GM18505 (cell line): ENCODE results near the gene RALGPS1.

Source experiments
- ATAC-seq: cut with Tn5 transposase; IDR thresholded peaks from one replicate; pipeline ENCODE4 v1.9.1; 2021; ENCODE audit not compliant: unreplicated experiment
- POLR2A ChIP-seq: IDR thresholded peaks from 4 replicates; pipeline ENCODE4 v1.6.1; 2011; ENCODE audit warnings: borderline replicate concordance; ENCODE audit not compliant: insufficient read depth, insufficient read length; ENCODE audit errors: extremely low read depth

The RALGPS1 gene

DNA sequence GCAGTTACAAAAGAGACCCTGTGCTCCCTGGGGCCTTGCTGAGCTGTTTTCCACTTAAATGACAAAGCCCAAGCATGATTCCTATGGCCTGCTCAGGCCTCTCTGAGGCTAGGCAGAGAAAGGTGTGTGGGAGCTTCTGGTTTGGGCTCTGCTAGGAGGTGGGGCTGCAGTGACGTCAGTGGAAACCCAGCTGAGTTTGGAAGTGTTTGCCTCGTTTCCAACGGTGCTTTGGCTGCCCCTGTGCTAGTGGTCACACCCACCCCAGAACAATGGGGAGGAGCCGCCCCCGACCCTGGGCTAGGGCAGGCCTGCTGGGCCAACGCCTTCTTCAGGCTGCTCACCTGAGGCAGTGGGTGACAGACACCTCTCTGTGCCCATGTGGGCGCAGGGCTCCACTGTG is 197.5 kb downstream of the RALGPS1 start:
- TF ChIP-seq POLR2A: no peak

DNA sequence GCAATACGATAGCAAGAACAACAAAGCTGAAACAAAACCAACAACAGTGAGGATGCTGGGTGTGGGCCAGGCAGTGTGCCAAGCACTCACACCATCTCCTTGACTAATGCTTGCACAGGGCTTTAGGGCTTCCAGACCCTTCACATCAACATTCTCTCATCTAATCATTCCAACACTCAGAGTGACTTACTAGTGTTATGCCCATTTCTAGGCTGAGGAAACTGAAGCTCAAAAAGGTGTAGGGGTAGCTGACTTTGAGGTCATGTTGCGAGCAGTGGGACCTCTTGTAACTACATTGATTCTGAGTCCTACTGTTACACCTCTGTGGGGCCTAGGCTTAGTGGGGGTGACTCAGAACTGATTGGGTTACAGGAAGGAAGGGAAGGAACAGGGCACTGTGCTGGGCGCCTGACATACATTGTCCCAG is 198.2 kb downstream of the RALGPS1 start:
- ATAC-seq: no peak
- TF ChIP-seq POLR2A: no peak

More for the DNA sequence above, 197.5 kb downstream of the RALGPS1 start:
- ATAC-seq: no peak

DNA sequence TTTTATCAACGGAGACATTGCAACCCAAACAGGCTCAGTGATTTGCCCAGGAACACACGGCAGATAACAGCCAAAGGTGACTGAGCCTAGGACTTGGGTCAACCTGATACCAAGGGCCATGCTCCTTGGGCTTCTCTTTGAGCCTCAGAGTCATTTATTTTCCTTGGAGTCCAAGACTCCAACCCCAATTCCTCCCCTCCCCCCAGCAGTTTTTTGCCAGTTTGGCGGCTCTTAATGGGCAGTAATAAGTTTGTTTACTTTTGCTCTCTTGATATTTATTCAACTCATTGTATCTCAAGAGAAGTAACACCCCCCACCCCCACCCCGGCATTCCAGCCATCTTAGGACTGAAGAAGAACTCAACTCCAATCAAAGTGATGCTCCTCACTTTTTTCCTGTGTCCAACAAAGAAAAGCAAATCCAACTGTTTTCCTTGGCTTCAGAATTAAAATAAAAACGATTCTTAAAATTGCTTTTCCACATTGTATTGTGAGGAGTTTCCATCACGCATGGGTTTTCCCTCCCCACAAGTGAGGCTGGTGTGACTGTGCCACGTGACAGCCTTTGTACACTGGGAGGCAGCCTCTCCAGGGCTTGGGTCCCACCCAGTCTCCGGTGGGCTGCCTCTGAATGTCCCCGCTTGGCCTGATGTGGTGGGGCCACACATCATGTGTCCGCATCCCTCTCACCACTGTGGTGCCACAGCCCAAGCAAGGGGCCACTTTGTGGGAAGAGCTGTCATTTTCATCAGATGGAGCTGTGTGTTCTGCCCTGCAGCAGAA is 198.8 kb downstream of the RALGPS1 start:
- no peak for ATAC-seq
- TF ChIP-seq POLR2A: no peak

DNA sequence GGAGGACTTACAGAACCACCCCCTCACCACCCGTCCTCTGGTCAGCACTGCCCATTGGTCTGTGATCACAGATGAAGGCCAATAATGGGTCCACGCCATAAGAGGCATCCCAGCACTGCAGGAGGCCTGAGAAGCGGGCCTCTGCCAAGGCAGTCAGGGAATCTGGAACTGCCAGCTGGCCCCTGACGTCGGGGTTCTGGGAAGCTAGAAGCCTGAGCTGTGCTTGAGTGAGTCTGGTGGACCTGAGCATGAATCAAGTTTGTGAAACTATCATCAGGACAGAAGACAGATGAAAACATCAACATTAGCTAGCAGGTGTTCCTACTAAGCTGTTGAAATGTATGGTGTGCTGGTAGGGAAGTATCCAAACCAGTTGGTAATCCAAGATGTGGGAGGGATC is 200.0 kb downstream of the RALGPS1 start:
- no peak for TF ChIP-seq POLR2A
- no peak for ATAC-seq

DNA sequence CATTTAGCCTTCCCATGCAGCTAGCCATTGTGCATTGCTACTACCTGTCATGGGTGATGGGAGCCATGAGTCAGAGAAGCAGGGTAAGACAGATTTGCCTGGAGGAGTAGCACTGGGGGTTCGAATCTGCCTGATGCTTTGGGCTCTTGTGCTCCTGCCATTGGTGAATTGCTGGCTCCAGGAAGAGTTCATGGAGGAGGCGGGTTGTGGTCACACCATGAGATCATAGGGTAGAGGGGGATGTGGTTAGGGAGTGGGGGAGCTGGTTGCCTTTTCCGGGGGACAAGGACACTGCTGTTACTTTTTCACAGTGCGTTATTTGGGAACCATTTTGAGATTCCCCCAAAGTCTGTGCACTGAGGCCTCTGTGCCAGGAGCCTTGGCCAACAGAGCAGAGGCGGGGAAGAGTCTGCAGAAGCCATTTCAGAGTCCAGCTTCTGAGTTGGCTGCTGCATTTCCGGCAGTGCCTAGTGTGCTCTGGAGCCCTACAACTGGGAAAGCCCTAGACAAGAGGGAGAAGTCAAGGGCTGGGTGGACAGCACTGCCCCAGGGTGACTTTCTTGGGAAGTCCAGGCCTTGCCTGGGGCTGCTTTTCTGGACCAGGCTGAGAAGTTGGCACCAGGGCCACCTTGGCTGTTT is 201.6 kb downstream of the RALGPS1 start:
- ATAC-seq: no peak
- TF ChIP-seq POLR2A: no peak

DNA sequence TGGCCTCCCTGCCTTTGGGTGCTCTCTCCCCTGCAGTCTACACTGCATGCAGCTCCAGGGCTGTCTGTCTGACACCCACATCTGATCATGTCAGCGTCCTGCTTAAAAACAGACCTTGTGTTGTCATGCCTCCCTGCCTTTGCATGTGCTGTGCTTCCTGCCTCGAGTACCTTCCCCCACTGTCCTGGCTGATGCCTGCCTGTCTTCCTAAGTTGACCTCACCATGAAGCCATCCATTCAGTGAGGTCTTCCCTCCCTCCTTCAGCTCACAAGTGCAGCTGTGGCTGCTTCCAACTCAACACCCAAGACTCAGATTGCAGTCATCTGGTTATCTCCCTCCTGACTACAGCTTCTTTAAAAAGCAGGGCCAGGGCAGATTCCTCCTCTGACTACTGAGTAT is 202.4 kb downstream of the RALGPS1 start:
- ATAC-seq: no peak
- TF ChIP-seq POLR2A: no peak

DNA sequence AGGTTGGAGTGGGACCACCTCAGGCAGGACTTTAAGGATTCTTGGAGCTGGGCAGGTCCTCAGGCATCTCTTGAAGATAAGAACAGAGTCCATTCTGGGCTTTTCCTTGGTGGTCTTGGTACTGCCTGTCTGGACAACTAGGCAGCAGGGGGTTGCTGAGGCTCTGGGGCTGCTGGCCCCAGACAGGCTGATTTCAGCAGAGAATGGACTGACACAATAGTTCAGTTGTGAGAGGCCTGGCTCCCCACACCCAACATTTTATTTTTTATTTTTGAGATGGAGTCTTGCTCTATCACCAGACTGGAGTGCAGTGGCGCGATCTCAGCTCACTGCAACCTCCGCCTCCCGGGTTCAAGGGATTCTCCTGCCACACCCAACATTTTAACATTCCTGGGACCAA is 203.2 kb downstream of the RALGPS1 start:
- no peak for ATAC-seq
- no peak for TF ChIP-seq POLR2A

DNA sequence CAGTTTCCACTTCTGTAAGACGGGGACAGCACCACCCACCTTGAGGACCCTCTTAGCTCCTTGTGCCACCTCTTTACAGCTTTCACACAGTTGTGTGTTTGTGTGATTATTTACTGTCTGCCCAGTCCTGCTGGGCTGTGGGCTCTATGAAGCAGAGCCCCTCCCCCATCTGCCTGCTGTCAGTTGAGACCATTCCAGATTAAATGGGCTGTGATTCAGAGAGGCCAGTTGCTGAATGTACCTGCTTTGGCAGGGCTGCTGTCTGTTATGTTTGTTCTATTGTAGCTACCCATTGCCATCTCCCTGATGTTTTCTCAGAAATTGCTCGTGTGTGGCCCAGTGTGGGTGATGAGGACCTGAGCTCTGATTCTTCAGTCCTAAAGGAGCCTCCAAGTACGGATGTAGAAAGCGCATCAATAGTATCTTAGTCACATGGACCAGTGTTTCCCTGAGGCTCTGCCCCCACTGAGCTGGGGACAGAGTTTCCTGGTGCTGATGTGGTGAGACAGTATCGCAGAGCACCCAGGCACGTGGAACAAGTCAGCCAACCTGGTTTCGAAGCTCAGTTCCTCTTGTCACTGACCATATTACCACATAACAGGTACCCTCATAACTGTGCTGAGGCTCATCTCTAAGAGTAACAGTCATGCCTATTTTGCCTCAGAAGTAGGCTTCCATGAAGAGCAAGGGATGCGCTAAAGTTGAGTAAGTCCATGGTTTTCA is 204.2 kb downstream of the RALGPS1 start:
- no peak for ATAC-seq
- no peak for TF ChIP-seq POLR2A

DNA sequence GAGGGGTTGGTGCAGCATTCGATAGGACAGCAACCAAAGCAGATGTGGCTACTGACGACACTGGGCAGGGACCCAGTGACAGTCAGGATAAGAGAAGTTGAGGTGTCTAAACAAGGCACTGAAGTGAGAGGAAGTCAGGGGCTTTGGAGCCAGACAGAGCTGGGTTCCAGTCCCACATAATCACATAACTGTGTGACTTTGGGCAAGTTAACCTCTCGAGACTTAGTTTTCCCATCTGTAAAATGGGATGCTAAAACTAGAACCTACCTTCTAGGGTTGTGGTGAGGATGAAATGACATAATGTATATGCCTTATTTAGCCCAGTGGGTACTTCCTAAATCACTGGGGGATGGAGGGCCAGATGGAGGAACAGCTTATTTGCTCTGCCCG is 204.7 kb downstream of the RALGPS1 start:
- no peak for TF ChIP-seq POLR2A
- no peak for ATAC-seq

DNA sequence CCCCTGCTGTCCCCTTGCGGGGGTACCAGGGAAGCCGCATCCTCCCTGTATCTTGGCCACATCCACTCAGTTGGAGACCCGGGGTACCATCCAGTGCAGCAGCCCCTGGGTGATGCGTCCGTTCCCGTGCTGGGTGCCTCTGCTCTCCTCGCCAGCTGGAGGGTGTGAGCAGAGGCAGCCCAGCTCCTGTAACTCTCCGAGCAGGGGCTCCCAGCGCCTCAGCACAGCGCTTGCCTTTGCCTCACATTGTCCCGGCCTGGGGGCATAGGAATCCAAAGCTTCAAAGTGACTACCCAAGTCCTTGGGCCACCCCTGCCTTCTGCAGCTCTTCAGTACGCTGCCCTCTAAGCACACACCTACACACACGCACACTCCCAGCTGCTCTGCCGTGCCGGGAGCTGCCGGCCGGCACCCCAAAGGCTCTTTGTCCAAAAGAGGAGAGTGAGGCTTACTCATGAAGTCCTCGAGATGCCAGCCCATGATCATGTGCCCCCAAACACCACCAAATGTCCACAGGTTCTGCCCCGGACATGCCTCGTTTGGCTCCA is 207.1 kb downstream of the RALGPS1 start:
- no peak for TF ChIP-seq POLR2A
- ATAC-seq: no peak

DNA sequence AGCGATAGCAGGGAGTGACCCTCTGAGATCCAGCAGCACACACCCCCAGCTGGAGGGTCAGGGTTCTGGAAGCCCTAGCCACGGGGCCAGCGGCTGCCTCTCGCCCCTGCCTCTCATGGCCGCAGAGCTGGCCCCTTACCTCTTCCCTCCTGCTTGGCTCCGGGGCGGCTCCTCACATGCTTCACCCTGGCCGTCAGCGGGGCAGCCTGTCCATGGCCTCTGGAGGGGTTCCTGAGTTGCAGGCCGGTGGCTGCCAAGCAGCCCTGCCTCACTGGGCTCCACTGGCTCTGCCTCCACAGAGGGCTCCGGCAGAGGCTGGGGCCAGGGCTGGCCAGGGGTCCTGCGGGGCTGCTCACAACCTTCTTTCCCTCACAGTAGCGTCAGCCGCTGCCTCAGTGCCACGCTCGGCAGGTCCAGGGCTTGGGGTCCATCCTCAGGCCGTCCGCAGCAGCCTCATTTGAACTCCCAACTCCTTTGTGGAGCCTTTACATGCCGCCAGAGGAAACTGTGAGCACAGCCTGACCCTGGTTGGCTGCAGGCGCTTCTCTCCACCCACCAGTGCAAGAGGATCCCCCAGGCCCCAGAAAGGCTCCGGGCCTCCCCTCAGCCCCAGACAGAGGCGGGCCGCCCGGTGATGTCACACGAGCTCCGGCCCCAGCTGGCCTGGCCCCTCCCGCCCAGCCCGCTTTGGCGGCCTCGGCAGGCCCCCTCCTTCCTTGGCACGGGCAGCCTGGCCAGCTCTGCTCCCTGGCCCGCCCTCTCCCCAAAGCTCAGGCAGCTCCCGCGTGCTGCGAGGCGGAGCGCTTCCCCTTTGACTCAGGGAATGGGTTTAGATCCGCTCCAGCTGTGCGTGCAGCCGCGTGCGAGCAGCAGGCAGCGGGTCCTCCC is 207.8 kb downstream of the RALGPS1 start, which contains the start of gene ANGPTL2:
TSS of gene ANGPTL2 (minus strand) at position 460 of the 888 bp plus-strand sequence. CDS start 13,904 bp downstream, outside the sequence.
- peak; percentile 44 for ATAC-seq
- no peak for TF ChIP-seq POLR2A

DNA sequence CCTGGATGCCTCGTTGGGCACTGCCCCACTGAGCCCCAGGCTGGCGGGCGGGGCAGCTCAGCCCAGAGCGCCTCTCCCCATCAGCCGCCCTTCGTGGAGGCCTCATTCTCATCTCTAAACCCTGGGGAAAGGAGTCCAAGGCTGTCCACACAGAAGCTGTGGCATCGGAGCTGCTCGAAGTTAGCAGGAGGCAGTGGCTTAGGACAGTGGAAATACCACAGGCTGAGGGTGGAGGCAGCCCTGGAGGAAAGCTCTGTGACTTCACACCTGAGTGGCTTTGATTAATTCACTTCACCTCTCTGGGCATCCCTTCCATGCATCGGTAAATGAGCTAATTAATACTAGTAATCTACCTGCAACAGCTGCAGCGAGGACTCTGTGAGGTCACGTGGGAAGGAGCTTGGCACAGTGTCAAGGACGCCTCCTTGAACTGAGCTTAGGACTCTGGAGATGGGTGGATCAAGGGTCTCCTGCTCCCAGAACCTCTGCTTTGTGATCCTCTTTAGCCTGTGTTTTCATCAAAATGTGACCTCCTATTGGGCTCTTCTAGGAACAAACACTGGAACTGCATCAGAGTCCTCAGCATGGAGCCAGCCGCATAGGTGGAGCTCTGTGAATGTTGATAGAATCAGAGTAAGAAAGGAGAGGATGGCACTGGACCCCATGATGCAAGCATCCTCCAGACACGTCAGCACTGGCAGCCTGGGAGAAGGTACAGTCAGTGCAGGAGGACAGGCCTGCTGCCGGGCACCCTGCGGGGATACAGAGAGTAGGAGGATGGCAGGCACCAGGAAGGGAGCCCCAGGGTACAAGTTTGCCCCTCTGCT is 208.7 kb downstream of the RALGPS1 start:
- no peak for TF ChIP-seq POLR2A
- ATAC-seq: no peak
